HG03460 (cell line): ENCODE data around the gene EVC.
"Not testable (repeated sequence)": the region's sequence is repeated elsewhere in the genome, so short reads cannot be mapped to it uniquely, and the experiment has no call there.

ENCODE experiments used
- ATAC-seq: cut with Tn5 transposase; IDR thresholded peaks from one replicate; pipeline ENCODE4 v1.9.1; 2021; ENCODE audit not compliant: unreplicated experiment

EVC gene

DNA sequence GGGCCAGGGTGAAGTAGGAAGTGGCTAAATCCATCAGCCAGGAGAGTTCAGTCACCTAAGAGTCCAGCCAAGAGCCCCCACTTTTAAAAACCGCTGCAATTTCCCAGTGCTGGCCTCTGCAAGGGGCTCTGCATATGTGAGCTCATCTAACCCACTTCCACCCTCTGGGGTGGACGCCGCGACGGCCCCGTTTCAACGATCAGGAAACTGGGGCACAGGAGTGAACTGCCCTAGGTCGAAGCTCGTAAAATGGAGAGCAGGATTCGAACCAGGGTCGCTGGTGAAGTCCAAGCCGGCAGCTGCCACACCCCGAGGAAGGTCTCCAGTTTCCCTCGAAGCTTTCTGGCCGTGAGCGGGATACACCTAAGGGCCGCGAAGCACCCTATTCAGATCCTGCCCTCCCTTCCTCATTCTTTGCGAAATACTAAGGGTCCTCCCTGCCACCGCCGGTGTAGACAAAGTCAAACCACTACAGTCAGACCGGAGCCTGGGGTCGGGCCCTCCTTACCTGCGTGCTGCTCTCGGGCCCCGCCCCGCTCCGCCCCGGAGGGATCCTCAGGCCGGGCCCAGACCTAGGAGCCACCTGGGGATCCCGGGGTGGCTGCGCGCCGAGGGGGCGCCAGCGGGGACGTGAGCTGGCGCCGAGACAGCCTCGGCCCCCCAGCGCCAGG lies 3.1 kb upstream of the EVC start:
- ATAC-seq = no peak

GRCh38 chr4:5708449-5709206 lies 2.4 kb upstream of the EVC start, which contains the start of gene EVC2:
EVC2 (minus strand) TSS chr4:5708559; CDS start chr4:5708513, 46 bp downstream.
- no peak for ATAC-seq

- no peak for ATAC-seq
Measured at GRCh38 chr4:5709207-5709575, 1.8 kb upstream of the EVC start.

GRCh38 chr4:5710065-5710960 lies 688 bp upstream of the EVC start:
- ATAC-seq = no peak

DNA sequence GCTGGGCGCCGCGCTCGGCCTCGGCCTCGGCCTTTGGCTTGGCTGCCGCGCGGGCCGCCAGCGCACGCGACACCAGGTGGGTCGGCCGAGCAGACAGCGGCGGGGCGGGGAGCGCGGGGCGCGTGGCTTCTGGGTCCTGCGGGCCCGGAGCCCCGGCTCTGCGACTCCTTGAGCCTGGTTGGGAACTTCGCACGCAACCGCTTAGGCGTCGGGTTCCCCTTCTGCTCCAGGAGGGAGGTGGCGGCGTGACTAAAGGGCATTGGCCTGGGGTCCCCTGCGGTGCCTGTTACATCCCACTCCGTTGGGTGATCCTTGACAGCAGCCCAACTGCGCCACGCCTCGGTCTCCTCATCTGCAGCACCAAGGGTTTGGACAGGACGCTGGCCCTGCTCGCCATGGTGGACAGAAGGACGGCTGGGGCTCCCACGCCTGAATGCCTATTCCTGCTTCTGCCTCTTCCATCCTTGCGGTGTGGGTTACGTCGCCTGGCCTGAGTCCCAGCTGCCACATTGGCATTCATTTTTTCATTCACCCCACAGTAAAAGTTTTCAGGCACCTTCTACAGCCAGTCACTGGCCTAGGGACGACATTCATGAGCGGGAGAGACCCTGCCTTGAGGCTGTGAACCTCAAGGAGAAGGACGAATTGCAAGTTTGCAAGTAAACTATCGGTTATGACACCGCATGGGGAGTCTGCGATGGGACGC lies 631 bp downstream of the EVC start:
- ATAC-seq = peak; percentile 3

DNA sequence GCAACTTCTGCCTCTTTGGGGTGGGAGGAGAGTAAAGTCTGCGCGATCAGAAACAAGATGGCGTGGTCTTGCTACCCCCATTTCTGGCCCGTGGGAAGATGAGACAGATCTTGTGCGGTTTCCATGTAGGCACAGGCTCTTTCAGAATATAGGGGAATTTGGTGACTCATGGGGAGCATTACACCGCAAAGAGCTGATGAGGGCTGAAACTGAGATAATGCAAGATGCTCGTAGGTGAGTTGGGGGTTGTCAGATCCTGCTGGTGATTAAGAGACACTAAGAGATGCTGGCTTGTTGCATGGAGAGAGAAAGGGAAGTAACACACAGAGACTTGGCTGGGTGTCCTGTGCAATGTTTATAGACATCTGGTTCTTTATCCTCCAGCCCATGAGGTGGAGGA lies 1.5 kb downstream of the EVC start:
- ATAC-seq = peak; percentile 43

DNA sequence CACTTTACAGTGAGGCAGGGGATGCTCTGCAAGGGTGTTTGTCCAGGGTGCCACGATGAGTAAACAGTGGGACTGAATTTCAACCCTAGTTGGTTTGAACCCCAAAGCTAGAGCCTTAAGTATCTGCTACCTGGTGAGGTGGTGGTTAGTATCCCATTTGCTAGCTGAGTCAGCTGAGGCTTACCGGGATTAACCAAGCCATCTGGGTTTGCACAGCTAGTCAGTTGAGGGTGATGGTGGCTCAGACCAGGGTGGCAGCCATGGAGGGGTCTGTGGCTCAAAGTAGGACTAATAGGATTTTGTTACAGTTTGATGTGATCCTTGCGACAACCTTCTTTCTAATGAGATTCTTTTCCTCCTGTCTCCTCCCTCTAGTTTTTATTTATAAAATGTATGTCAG lies 1.9 kb downstream of the EVC start:
- no peak for ATAC-seq

DNA sequence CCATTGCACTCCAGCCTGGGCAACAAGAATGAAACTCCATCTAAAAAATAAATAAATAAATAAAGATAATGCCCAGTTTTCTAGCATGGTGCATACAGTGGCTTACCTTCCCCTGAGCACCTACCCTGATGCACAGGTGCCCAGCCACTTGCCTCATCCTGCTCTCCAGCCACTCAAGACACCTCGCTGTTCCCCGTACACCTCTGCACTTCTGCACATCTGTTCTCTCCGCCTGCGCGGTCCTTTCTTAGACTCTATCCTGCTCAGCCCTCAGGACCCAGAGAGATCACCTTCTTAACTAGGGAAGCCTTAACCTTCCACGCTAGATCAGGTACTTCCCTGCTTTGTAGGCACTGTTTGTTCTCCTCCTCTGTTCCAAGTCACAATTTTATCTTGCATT lies 2.9 kb downstream of the EVC start:
- ATAC-seq = no peak

- ATAC-seq = no peak
Measured at GRCh38 chr4:5715357-5715756, 4.4 kb downstream of the EVC start.

DNA sequence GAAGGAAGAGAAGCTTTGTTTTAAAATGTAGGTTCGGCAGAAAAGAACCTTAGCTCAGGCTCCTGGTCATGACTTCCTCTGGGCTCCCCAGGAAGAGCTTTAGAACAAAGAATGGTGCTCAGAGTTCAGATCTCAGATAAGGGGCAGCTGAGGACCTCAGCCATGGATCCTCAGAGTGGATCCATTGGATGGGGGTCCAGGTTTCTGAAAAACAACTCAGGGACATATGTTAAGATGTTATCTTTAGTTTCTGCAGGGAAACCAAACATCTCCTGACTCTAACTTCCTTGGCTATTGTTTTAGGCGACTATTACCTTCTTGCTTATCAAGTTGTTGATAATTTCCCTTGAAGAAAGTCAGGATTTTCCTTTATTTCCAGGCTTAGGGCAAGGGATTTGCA lies 5.4 kb downstream of the EVC start:
- no peak for ATAC-seq

DNA sequence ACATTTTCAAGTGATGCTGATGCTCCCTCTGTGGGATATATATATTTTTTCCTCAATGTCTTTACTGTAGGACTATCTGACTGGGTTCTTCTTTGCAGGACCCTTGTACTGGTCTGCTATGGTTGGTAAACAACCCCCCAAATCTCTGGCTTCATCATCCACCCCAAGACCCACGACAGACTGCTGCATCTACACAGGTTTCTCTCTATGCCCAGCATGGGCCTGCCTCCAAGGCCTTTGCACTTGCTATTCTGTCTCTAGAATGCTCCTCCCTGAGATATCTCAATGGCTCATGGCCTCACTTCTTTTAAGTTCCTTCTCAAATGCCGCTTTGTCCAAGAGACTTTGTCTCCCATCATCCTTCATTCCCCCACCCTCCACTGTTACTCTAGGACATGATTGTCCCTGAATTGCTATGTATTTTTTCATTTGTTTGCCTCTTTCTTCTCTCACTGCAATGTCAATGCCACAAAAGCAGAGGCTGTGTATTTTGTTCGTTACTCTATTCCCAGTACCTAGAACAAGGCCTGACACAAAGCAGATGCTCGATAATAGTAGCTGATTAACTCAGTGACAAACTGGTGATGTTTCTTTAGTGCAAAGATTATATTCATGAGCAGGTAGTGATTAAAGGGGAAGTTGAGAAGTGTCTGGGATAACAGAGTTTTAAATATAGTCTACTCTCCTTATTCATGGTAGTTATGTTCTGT lies 6.6 kb downstream of the EVC start:
- no peak for ATAC-seq

DNA sequence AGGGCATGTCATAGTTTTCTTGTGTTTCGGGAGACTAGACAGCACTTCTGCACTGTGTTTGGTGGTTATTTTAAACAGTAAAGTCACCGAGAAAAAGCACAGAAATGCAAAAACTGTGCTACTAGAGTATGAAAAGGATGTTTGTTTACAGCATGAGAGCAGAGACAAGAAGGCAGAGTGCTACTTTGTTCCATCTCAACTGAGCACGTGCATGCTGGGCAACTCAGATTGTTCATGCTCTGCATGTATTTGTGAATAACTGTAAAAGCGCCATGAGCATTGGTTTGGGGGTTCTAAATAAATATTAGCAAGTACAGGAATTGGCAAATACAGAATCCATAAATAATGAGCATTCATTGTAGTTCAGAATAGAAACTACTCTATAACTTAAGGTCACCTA lies 7.4 kb downstream of the EVC start:
- ATAC-seq = no peak

DNA sequence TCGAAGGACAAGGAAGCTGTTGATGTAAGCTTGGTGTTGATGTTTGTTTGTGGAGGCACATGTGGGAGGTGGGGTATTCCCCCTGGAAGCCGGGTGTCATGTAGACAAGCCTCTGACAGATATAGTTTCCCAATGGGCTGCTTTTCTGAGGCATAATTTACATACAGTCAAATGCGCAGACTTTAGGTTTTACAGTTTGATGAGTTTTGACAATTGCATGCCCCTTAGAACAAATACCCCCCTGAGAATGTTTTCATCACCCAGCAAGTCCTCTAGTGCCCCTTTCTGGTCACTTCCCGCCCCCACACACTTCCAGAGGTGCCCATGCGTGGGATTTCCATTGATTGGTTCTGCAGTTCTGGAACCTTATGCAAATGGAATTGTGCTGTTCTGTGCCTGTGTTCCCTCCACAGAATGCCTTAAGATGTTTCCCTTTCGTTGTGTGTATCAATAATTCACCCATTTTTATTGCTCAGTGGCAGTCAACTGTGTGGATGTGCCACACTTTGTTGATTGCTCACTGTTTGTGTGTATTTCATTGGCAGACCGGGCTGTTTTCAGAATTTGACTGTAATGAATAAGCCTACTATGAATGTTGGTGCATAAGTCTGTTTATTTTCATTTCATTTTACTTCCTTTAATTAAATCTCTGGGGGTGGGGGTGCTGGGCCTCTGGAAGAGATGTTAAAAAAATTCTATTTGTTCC lies 8.5 kb downstream of the EVC start:
- no peak for ATAC-seq

GRCh38 chr4:5720157-5720850 lies 9.3 kb downstream of the EVC start:
- ATAC-seq = no peak

- ATAC-seq = no peak
Measured at GRCh38 chr4:5720980-5721379, 10.0 kb downstream of the EVC start.

GRCh38 chr4:5721923-5722322 lies 10.9 kb downstream of the EVC start:
- ATAC-seq = no peak

DNA sequence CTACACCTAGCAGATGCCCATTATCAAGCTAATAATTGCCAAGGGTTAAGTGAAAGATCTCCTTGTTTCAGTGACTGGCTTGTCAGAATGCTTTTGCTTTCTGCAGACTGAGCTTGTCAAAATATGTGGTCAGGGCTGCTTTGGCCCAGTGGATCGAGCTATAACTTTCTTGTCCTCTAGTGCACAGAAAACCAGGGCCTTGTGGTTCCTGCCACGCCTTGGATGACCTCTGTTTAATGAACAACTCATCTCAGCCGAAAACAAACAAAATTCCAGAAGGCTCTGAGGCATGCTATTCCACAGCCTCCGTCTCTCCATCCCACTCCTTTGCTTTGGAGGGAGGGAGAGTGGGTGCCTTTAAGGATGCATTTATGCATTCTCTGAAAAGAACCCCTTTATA lies 11.3 kb downstream of the EVC start:
- no peak for ATAC-seq

- ATAC-seq = no peak
Measured at GRCh38 chr4:5724377-5724776, 13.4 kb downstream of the EVC start.

- not testable (repeated sequence) for ATAC-seq
Measured at GRCh38 chr4:5728412-5728811, 17.4 kb downstream of the EVC start.
